Activated CD8-positive, alpha-beta memory T cell treated with anti-CD3 and anti-CD28 coated beads for 4 hours (primary cell): Measurements from ENCODE around the gene KCNH3.
"Not testable (repeated sequence)": the region's sequence is repeated elsewhere in the genome, so short reads cannot be mapped to it uniquely, and the experiment has no call there.

ENCODE experiments used
- DNase-seq, 2 donors: peaks; one replicate each; pipeline ENCODE4 v3.0.0-alpha.2; 2020; ENCODE audit warnings: low read depth in 2 of 2

The KCNH3 gene

GRCh38 chr12:49527361-49528130 lies 11.3 kb upstream of the KCNH3 start:
- DNase-seq = no peak

- DNase-seq = no peak
Observed at GRCh38 chr12:49529414-49529813, 9.4 kb upstream of the KCNH3 start.

DNA sequence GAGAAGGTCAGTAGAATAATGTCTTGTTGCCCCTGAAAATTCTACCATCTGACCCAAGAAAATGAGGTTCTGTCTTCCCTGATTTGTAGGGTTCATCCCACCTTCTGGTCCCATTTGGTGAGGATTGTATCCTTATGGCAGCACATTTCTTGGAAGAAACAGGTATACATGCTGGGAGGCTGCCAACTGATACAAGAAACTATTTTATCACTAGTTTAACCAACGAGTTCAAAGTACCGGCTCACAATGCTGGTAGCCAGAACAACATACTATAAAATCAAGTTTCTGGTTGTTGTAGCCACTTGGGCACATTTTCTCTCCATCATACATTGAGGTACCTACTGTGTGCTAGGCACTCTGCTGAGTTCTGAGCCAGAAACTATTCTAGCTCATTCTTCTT lies 7.1 kb upstream of the KCNH3 start:
- no peak for DNase-seq

DNA sequence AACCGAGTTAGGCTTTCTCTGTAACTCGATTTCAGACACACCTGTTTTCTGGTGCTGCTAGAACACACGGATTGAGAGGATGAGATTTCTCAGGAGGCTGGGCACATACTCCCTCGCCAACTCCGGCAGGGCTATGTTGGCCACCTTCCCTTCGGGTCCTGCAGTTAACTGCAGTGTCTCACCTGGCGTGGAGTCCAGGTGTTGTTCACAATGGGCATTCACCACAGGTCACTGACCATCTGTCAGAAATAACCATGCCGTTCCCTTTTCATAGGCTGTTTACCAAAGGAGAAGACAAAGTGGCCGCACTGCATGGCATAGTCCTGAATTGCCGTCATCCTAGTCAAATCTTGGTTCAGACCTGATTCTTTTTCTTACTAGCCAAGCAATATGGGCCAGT lies 5.5 kb upstream of the KCNH3 start:
- DNase-seq = no peak

DNA sequence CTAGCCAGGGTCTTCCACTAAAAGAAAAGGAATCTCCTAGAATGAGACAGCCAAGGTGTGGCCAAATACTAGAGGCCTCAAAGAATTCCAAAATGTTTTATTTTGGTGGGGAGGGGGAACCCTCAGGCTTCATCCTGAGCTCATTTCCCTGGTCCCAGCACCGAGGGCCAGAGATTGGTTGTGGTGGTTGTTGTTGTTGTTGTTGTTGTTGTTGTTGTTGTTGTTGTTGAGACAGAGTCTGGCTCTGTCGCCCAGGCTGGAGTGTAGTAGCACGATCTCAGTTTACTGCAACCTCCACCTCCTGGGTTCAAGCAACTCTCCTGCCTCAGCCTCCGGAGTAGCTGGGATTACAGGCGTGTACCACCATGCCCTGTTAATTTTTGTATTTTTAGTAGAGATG lies 4.7 kb upstream of the KCNH3 start:
- DNase-seq = not testable (repeated sequence)

- no peak for DNase-seq
Observed at GRCh38 chr12:49534731-49535278, 4.0 kb upstream of the KCNH3 start.

- DNase-seq = no peak
Observed at GRCh38 chr12:49535921-49536525, 2.8 kb upstream of the KCNH3 start.

DNA sequence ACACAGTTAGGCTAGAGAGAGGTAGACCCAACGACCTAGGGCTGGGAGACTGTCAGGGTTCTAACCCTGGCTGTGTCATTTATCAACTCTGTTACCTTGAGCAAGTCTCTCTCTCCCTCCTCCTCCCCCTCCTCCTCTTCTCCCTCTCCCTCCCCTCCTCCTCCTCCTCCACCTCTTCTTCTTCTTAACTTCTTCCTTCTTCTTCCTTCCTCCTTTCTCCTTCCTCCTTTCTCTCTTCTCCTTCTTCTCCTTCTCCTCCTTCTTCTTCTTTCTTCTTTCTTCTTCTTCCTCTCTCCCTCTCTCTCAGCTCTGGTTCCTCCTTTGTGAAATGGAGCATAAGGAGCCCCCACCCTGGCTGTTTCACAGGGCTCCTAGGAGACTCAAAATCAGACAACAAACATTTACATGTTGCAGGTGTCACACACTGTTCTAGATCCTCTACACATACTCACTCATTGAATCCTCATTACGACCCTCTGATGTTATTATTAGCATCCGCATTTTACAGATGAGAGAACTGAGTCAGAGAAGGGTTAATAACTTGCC lies 2.2 kb upstream of the KCNH3 start:
- no peak for DNase-seq

GRCh38 chr12:49537231-49537751 lies 1.5 kb upstream of the KCNH3 start:
- no peak for DNase-seq

- peak; percentile 17 to 21 for DNase-seq
Observed at GRCh38 chr12:49537752-49538509, 899 bp upstream of the KCNH3 start.

DNA sequence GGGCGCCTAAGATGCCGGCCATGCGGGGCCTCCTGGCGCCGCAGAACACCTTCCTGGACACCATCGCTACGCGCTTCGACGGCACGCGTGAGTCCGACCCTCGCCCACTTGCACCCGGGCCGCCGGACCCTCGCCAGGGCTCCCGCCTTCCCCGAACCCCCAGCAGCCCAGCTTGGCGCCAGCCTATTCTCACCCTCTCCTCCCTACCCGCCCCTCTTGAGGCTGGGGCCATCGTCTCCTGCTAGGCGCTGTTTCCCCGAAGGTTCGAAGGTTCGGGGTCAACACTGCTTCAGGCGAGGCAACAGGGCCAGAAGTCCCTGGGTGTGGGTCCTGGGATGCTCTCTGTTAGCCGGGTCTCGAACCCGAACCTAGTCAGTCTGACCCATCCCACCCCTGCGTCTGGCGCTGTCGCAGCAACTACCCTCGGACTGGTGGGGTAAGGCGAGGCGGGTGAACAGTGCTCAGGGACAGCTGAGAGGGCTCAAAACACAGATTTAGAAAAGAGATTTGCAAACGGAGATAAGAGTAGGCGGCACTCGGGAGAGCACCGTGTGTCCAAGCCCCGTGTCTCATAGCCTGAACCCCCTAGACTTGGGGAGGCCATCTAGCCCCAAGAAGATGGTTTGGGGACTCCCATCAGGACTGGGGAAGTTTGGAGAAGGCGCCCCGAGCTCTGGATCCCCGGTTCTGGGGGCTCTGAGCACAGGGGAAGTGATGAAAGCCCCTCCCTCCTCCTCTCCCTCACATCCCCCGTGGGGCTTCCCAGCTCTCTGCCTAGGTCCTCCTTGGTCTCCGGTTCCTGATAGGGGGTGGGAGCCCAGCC lies 787 bp downstream of the KCNH3 start:
- DNase-seq = no peak

DNA sequence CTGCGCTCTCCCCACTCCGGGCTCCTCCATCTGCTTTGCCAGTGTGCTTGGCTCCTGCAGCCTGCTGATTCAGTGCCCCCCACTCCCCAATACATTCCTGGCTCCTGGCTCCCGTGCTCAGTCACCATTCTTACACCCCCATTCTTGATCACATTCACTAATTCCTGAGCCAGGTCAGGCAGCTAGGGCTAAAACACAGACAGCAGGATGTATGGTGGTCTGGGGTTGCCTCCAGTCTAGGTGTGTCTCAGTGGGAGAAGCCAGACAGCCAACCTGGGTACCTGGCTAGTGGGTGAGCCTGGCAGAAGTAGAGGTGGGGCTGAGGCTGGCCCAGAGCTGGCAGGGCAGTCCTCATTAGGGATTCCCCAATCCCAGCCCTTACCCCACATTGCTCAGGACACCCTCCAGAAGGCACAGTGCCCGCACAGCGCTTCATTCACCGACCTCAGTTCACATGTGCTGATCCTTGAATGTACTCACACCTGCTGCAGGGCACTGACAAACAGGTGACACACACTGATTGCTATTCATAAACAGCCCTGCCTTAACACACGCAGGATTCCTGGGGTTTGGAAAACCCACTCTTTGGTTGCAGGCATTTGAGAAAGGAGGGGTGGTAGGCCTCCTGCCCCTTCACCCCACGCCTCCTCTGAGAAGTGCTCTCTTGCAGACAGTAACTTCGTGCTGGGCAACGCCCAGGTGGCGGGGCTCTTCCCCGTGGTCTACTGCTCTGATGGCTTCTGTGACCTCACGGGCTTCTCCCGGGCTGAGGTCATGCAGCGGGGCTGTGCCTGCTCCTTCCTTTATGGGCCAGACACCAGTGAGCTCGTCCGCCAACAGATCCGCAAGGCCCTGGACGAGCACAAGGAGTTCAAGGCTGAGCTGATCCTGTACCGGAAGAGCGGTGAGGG lies 1.7 kb downstream of the KCNH3 start:
- no peak for DNase-seq

DNA sequence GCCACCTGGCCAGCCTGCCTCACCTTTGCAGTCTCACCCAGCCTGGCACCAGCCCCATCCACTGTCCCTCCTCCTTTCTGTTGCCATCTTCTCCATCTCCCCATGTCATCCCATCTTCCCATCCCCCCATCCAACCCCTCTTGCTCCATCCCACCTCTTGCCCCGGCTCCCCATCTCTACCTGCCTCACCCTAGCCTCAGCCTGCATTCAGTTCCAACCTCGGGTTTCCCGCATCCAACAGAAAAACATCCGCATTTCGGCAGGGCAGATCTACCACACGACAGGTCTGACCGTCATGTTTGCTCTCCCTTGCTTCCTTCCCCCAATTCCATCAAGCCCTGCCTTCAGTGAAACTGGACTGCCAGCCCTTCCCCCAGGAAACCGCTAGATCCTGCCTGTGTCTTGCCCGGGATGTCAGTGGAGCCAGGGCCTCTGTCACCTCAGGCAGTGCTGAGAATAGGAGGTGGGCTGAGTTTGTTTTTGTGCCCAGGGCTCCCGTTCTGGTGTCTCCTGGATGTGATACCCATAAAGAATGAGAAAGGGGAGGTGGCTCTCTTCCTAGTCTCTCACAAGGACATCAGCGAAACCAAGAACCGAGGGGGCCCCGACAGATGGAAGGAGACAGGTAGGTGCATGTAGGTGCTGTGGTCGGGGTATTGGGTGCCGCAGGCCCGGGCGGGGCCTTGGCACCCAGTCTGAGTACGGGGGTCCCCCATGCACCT lies 2.5 kb downstream of the KCNH3 start:
- no peak for DNase-seq

DNA sequence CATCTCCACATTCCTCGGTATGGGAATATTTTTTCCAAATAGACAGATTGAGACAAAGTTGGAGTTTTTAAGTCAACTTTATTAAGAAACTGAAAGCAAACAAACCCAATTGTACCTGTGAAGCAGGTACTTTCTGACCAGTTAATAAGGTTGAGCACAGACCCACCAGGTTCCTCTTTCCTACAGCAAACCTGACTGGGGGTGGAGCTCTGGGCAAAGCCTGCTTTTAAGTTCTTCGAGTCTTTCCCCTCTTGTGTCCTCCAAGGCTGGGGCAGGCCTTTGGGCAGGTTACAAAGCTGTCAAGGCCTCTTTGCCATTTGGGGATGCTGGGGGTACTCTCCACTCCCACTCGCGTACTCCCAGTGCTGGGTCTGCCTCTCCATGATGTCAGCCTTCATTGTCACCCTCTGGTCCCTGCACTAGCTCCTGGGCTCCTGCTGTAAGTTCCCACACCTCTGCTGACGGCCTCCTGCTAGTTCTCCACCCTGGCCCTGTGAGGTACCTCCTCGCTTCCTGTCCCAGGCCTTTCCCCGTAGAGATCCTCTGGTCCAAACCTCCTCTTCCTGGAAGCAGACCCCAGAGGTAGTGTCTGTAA lies 3.2 kb downstream of the KCNH3 start:
- no peak for DNase-seq

GRCh38 chr12:49542592-49543160 lies 3.8 kb downstream of the KCNH3 start:
- no peak for DNase-seq

DNA sequence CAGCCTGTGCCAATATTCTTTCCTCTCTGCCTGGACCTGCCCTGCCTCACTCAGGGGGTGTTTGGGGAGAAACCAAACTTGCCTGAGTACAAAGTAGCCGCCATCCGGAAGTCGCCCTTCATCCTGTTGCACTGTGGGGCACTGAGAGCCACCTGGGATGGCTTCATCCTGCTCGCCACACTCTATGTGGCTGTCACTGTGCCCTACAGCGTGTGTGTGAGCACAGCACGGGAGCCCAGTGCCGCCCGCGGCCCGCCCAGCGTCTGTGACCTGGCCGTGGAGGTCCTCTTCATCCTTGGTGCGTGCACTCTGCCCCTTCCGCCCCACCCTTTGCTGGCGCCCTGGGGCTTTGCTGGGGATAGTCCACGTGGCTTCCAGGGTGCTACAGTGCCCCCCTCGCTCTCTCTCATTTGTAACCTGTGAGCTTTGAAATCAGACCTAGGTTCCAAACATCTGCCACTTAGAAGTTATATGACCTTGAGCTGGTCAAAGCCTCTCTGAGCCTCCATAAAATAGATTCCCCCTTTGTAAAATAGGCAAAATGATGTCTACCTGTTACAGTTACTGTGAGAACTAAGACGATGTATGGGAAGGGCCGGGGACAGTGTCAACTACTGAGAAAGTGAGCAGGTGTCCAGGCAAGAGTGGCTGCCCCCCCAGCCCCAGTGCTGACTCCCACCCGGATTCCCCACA lies 4.5 kb downstream of the KCNH3 start:
- no peak for DNase-seq

- no peak for DNase-seq
Observed at GRCh38 chr12:49543914-49544815, 5.3 kb downstream of the KCNH3 start.
